Fibroblast of the aortic adventitia (primary cell): Measurements from ENCODE around the gene ATP6V0E1. TPM values are rescaled to one million over a fixed set of nuclear protein-coding genes. Genes with fewer than 3 reads are reported as not detected.
A peak's percentile ranks its signal among the peaks of the same experiment; 100 is the strongest.
"Not testable (repeated sequence)": the region's sequence is repeated elsewhere in the genome, so short reads cannot be mapped to it uniquely, and the experiment has no call there.

Experiments used
- DNase-seq: peaks from one replicate; pipeline ENCODE4 v3.0.0-alpha.2; 2010; ENCODE audit warnings: low read depth
- H3K4me3 ChIP-seq: 2 replicates; pipeline ENCODE4 v1.5.1; 2011; ENCODE audit warnings: low read depth, mild to moderate bottlenecking, control low read depth, low read length, moderate library complexity
- CTCF ChIP-seq: IDR thresholded peaks from 2 replicates; pipeline ENCODE4 v1.5.1; 2011; ENCODE audit warnings: mild to moderate bottlenecking, low read length, control low read depth, inconsistent platforms; ENCODE audit not compliant: insufficient read depth
- total RNA-seq: library from RNA; depleted of rRNA; stranded (reverse); fragments of >200 nt; gene quantifications from 2 replicates; pipeline ENCODE4 v1.2.3, GENCODE V29; 2012; ENCODE audit warnings: low replicate concordance

ATP6V0E1 gene
- total RNA-seq, 1 donor, result 229 TPM

GRCh38 chr5:173039964-173040363 lies 56.4 kb downstream of the ATP6V0E1 start:
- no peak for TF ChIP-seq CTCF
- DNase-seq, result no peak
- H3K4me3 ChIP-seq, result no peak overlapping the region

- TF ChIP-seq CTCF, result no peak
- H3K4me3 ChIP-seq, result no peak overlapping the region
- DNase-seq, result no peak
Measured at GRCh38 chr5:173041881-173042762, 58.6 kb downstream of the ATP6V0E1 start.

- DNase-seq, result no peak
- no peak for TF ChIP-seq CTCF
Measured at GRCh38 chr5:173042763-173043107, 59.2 kb downstream of the ATP6V0E1 start.

GRCh38 chr5:173045474-173045873 lies 61.9 kb downstream of the ATP6V0E1 start:
- DNase-seq, result no peak
- no peak overlapping the region for H3K4me3 ChIP-seq
- TF ChIP-seq CTCF, result no peak

More at GRCh38 chr5:173042763-173043107, 59.2 kb downstream of the ATP6V0E1 start:
- no peak overlapping the region for H3K4me3 ChIP-seq

GRCh38 chr5:173047096-173047837 lies 63.7 kb downstream of the ATP6V0E1 start:
- H3K4me3 ChIP-seq, DNase-seq: not testable (repeated sequence)

- no peak overlapping the region for H3K4me3 ChIP-seq
- no peak for TF ChIP-seq CTCF
- no peak for DNase-seq
Measured at GRCh38 chr5:173047838-173048105, 64.2 kb downstream of the ATP6V0E1 start.

- no peak for TF ChIP-seq CTCF
- DNase-seq, result peak; percentile 31
- H3K4me3 ChIP-seq, result no peak overlapping the region
Measured at GRCh38 chr5:173050791-173051190, 67.2 kb downstream of the ATP6V0E1 start.
